Epithelial cell of proximal tubule (primary cell): ENCODE data around the gene HINT3. TPM values are rescaled to one million over a fixed set of nuclear protein-coding genes. Genes with fewer than 3 reads are reported as not detected.
"Not testable (repeated sequence)": the region's sequence is repeated elsewhere in the genome, so short reads cannot be mapped to it uniquely, and the experiment has no call there.

Experiments used
- DNase-seq: peaks from one replicate; pipeline ENCODE4 v3.0.0-alpha.2; 2011; ENCODE audit warnings: low read depth
- H3K4me3 ChIP-seq: 2 replicates; pipeline ENCODE4 v1.5.1; 2011; ENCODE audit warnings: low read depth, mild to moderate bottlenecking, low read length
- total RNA-seq: library from RNA; depleted of rRNA; stranded (reverse); fragments of >200 nt; gene quantifications from 2 replicates; pipeline ENCODE4 v1.2.3, GENCODE V29; 2015
- TF ChIP-seq, protein P1 (sequence below): conservative IDR thresholded peaks from 2 replicates; pipeline ENCODE4 v1.5.1; 2012; ENCODE audit warnings: low read depth, mild to moderate bottlenecking, low read length

Gene HINT3
- total RNA-seq, 1 donor from 2014 or later = 12.8 TPM

DNA sequence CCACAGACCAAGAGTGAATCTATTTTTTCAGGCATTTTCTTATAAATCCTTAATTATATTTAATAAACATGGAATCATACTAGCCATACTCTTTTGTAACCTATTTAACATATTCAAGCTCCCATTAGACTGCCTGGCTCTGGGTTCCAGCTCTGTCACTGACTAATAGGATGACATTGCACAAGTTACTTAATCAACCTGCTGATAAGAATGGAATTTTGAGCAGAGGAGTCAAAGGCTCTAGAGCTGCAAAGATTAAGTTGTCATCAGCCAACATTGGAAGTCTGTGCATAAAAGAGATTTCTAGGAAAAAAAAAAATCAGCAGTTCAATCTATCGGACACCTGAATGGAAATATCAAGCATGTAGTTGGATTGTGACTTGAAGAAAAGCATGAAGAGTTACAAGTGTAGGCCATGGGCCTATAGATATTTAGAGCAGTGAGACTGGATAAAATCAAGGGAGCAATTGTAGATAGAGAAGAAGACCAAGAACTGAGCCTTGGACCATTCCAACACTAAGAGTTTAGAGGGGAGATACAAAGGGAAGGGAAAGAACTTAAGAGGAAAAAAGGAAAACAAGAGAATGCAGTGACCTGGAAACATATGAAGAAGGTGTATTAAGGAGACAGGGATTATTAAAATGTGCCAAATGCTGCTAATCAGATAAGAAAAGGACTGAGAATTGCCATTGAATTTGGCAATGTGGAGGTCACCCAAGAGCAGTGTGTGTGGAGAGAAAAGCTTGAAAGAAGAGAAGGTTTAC is 11.0 kb upstream of the HINT3 start:
- TF ChIP-seq, protein P1, sequence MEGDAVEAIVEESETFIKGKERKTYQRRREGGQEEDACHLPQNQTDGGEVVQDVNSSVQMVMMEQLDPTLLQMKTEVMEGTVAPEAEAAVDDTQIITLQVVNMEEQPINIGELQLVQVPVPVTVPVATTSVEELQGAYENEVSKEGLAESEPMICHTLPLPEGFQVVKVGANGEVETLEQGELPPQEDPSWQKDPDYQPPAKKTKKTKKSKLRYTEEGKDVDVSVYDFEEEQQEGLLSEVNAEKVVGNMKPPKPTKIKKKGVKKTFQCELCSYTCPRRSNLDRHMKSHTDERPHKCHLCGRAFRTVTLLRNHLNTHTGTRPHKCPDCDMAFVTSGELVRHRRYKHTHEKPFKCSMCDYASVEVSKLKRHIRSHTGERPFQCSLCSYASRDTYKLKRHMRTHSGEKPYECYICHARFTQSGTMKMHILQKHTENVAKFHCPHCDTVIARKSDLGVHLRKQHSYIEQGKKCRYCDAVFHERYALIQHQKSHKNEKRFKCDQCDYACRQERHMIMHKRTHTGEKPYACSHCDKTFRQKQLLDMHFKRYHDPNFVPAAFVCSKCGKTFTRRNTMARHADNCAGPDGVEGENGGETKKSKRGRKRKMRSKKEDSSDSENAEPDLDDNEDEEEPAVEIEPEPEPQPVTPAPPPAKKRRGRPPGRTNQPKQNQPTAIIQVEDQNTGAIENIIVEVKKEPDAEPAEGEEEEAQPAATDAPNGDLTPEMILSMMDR = no peak
- no peak for DNase-seq
- H3K4me3 ChIP-seq = no peak overlapping the region

GRCh38 chr6:125947615-125948014 is 9.0 kb upstream of the HINT3 start:
- no peak overlapping the region for H3K4me3 ChIP-seq
- DNase-seq = no peak
- TF ChIP-seq, protein P1 = no peak

GRCh38 chr6:125948455-125948854 is 8.1 kb upstream of the HINT3 start:
- TF ChIP-seq, protein P1 = no peak
- no peak overlapping the region for H3K4me3 ChIP-seq
- no peak for DNase-seq

GRCh38 chr6:125949069-125949468 is 7.5 kb upstream of the HINT3 start:
- no peak for DNase-seq
- H3K4me3 ChIP-seq = no peak overlapping the region
- TF ChIP-seq, protein P1 = no peak

DNA sequence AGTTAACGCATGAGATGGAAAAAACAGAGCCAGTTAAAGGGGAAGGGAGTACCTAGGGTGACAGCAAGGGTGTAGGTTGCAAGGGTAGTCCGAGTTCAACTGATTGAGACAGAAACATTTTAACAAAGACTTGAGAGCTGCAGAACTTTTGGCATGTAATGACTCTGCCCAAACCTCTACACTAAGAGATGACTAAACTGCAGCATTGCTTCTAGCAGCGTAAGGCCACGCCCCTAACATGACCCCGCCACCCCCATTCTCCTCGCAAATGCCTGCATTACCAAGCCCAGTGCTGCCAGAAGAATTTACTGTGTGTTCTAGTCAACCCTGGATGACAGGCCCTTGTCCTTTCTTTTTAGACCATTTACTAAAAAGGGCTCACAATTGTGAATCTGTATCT is 6.3 kb upstream of the HINT3 start:
- TF ChIP-seq, protein P1 = no peak
- no peak overlapping the region for H3K4me3 ChIP-seq
- no peak for DNase-seq

- not testable (repeated sequence) for H3K4me3 ChIP-seq, DNase-seq
These were observed 5.9 kb upstream of the HINT3 start for GRCh38 chr6:125950716-125951115.

DNA sequence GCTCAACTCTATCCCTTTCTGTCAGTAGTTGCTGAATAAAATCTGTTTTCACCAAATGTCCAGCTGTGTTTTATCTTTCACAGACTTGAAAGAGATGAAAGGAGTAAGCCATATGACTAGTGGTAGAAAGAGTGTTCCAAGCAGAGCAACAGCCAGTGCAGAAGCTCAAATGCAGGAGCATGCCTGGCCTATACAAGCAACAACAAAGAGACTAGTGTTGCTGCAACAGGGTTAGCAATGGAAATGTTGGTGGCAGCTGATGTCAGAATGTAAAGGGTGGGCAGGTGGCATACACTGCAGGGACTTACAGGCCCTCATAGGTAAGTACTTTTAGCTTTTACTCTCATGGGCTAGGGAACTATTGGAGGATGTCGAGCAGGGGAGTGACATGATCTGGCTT is 5.2 kb upstream of the HINT3 start:
- TF ChIP-seq, protein P1 = no peak
- DNase-seq = no peak
- no peak overlapping the region for H3K4me3 ChIP-seq
